Colon (tissue), 2 donors: ENCODE data around the gene ABLIM2.

ENCODE experiments used
- FAIRE-seq: peaks from 2 replicates; lab custom pipeline; 2012; peaks lifted over from hg19 to GRCh38; lab: Jason Lieb, UNC
- donor health status: control.
- donor health status: control.

ABLIM2 gene

GRCh38 chr4:8067945-8068896, 90.4 kb downstream of the ABLIM2 start:
- no peak for FAIRE-seq

GRCh38 chr4:8067274-8067936, 91.2 kb downstream of the ABLIM2 start:
- FAIRE-seq, result no peak

- no peak for FAIRE-seq
Measured at GRCh38 chr4:8066336-8066931, 92.2 kb downstream of the ABLIM2 start.

- no peak for FAIRE-seq
Measured at GRCh38 chr4:8063974-8064563, 94.5 kb downstream of the ABLIM2 start.

GRCh38 chr4:8061573-8061972, 97.0 kb downstream of the ABLIM2 start:
- no peak for FAIRE-seq

GRCh38 chr4:8061145-8061544, 97.5 kb downstream of the ABLIM2 start:
- no peak for FAIRE-seq

GRCh38 chr4:8060632-8061031, 98.0 kb downstream of the ABLIM2 start:
- no peak for FAIRE-seq

- no peak for FAIRE-seq
Measured at GRCh38 chr4:8058031-8058479, 100.6 kb downstream of the ABLIM2 start.

- FAIRE-seq, result no peak
Measured at GRCh38 chr4:8055206-8055605, 103.4 kb downstream of the ABLIM2 start.

GRCh38 chr4:8053688-8054449, 104.7 kb downstream of the ABLIM2 start:
- no peak for FAIRE-seq

GRCh38 chr4:8052160-8052691, 106.4 kb downstream of the ABLIM2 start:
- no peak for FAIRE-seq

GRCh38 chr4:8051644-8052043, 107.0 kb downstream of the ABLIM2 start:
- no peak for FAIRE-seq

GRCh38 chr4:8050555-8051206, 107.9 kb downstream of the ABLIM2 start:
- no peak for FAIRE-seq

- FAIRE-seq, result no peak
Measured at GRCh38 chr4:8050180-8050554, 108.4 kb downstream of the ABLIM2 start.

GRCh38 chr4:8048856-8049676, 109.5 kb downstream of the ABLIM2 start:
- no peak for FAIRE-seq

GRCh38 chr4:8047837-8048678, 110.6 kb downstream of the ABLIM2 start:
- no peak for FAIRE-seq

- FAIRE-seq, result no peak
Measured at GRCh38 chr4:8046925-8047541, 111.6 kb downstream of the ABLIM2 start.

- FAIRE-seq, result no peak
Measured at GRCh38 chr4:8045909-8046308, 112.7 kb downstream of the ABLIM2 start.

- no peak for FAIRE-seq
Measured at GRCh38 chr4:8044699-8045098, 113.9 kb downstream of the ABLIM2 start.
